ENCODE data around the gene PEAK1.
A peak's percentile ranks its signal among the peaks of the same experiment; 100 is the strongest.

PEAK1 gene

DNA sequence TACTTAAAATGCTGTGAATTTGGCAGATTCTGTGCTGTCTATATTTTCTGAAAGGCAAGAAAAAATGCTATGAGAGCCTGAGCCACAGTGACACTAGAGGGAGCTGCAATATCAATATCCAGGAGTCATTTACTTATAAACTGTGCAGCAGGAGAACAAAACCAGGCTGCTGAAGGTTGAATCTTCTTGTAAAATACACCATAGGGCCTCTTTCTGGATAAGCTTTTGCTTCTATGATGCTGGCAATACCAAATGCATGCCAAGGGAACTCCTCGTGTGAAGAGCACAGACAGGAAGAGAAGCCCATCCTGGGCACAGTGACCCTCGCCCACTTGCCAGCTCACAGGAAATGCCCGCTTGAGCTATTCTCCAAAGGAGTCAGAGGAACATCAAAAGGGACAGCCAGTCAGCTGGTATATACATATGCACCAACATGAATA is 301.0 kb downstream of the PEAK1 start:
- TF ChIP-seq GABPA (IDR thresholded peaks at IDR 0.05; ENCODE audit: low read depth), result no peak
- TF ChIP-seq, protein P1, sequence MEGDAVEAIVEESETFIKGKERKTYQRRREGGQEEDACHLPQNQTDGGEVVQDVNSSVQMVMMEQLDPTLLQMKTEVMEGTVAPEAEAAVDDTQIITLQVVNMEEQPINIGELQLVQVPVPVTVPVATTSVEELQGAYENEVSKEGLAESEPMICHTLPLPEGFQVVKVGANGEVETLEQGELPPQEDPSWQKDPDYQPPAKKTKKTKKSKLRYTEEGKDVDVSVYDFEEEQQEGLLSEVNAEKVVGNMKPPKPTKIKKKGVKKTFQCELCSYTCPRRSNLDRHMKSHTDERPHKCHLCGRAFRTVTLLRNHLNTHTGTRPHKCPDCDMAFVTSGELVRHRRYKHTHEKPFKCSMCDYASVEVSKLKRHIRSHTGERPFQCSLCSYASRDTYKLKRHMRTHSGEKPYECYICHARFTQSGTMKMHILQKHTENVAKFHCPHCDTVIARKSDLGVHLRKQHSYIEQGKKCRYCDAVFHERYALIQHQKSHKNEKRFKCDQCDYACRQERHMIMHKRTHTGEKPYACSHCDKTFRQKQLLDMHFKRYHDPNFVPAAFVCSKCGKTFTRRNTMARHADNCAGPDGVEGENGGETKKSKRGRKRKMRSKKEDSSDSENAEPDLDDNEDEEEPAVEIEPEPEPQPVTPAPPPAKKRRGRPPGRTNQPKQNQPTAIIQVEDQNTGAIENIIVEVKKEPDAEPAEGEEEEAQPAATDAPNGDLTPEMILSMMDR (IDR thresholded peaks at IDR 0.05; ENCODE audit: insufficient read depth, low read length), result peak; percentile 88
- Histone ChIP-seq H3K27ac (replicated peaks) (no peak overlapping the region), H3K27me3 (ENCODE audit: insufficient read depth, poor library complexity, severe bottlenecking) (no peaks in the 10 kb centered on the region), H3K4me3 (replicated peaks; ENCODE audit: insufficient read depth, low read length) (no peak overlapping the region)
- DNase-seq (ENCODE audit: low read depth in 1 of 2, low spot score in 1 of 2), result peak in 1 of 2 experiments; percentile 58

DNA sequence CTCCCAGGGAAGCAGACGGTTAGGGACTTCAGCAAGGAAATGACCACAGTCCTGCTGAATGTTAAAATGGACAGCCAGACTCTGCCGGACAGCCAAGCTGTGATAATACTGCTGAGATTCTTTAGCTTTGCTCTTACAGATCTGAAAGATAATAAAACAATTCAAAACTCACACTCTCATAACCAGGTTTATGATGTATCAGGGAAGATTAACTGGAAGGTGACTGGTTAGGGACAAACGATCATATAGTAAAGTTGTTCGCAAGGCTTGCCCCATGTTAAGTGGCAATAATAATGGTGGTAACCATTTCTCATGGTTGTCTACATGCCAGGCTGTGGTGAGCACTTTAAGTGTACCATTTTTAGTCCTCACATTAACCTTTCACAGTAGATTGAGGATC is 304.7 kb downstream of the PEAK1 start:
- Histone ChIP-seq H3K4me3 (replicated peaks; ENCODE audit: insufficient read depth, low read length) (no peak overlapping the region), H3K27me3 (ENCODE audit: insufficient read depth, poor library complexity, severe bottlenecking) (no peaks in the 10 kb centered on the region), H3K27ac (replicated peaks) (no peak overlapping the region)
- TF ChIP-seq GABPA (IDR thresholded peaks at IDR 0.05; ENCODE audit: low read depth) (no peak), SPI1 (IDR thresholded peaks at IDR 0.05; ENCODE audit: borderline replicate concordance, low read depth) (no peak), POLR2AphosphoS5 (IDR thresholded peaks at IDR 0.05; ENCODE audit: low read depth) (no peak)
- TF ChIP-seq, protein P2, sequence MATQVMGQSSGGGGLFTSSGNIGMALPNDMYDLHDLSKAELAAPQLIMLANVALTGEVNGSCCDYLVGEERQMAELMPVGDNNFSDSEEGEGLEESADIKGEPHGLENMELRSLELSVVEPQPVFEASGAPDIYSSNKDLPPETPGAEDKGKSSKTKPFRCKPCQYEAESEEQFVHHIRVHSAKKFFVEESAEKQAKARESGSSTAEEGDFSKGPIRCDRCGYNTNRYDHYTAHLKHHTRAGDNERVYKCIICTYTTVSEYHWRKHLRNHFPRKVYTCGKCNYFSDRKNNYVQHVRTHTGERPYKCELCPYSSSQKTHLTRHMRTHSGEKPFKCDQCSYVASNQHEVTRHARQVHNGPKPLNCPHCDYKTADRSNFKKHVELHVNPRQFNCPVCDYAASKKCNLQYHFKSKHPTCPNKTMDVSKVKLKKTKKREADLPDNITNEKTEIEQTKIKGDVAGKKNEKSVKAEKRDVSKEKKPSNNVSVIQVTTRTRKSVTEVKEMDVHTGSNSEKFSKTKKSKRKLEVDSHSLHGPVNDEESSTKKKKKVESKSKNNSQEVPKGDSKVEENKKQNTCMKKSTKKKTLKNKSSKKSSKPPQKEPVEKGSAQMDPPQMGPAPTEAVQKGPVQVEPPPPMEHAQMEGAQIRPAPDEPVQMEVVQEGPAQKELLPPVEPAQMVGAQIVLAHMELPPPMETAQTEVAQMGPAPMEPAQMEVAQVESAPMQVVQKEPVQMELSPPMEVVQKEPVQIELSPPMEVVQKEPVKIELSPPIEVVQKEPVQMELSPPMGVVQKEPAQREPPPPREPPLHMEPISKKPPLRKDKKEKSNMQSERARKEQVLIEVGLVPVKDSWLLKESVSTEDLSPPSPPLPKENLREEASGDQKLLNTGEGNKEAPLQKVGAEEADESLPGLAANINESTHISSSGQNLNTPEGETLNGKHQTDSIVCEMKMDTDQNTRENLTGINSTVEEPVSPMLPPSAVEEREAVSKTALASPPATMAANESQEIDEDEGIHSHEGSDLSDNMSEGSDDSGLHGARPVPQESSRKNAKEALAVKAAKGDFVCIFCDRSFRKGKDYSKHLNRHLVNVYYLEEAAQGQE (IDR thresholded peaks at IDR 0.05; ENCODE audit: insufficient replicate concordance, low read depth), result no peak
- TF ChIP-seq, protein P1 (IDR thresholded peaks at IDR 0.05; ENCODE audit: insufficient read depth, low read length), result no peak
- no peak for DNase-seq (ENCODE audit: low read depth in 1 of 2, low spot score in 1 of 2)

GRCh38 chr15:77112838-77113504 is 306.9 kb downstream of the PEAK1 start:
- no peak overlapping the region for H3K4me3 ChIP-seq (replicated peaks; ENCODE audit: insufficient read depth, low read length)
- DNase-seq (ENCODE audit: low read depth in 1 of 2, low spot score in 1 of 2), result no peak
- no peak overlapping the region for H3K27ac ChIP-seq (replicated peaks)
- H3K27me3 ChIP-seq (ENCODE audit: insufficient read depth, poor library complexity, severe bottlenecking), result no peaks in the 10 kb centered on the region
- TF ChIP-seq POLR2AphosphoS5 (IDR thresholded peaks at IDR 0.05; ENCODE audit: low read depth) (no peak), GABPA (IDR thresholded peaks at IDR 0.05; ENCODE audit: low read depth) (no peak), SPI1 (IDR thresholded peaks at IDR 0.05; ENCODE audit: borderline replicate concordance, low read depth) (no peak)
- TF ChIP-seq, protein P1 (IDR thresholded peaks at IDR 0.05; ENCODE audit: insufficient read depth, low read length), result no peak
- TF ChIP-seq, protein P2 (IDR thresholded peaks at IDR 0.05; ENCODE audit: insufficient replicate concordance, low read depth), result no peak

- no peak for TF ChIP-seq POLR2AphosphoS5 (IDR thresholded peaks at IDR 0.05; ENCODE audit: low read depth)
- TF ChIP-seq, protein P2 (IDR thresholded peaks at IDR 0.05; ENCODE audit: insufficient replicate concordance, low read depth), result no peak
- no peak for TF ChIP-seq SPI1 (IDR thresholded peaks at IDR 0.05; ENCODE audit: borderline replicate concordance, low read depth)
- TF ChIP-seq, protein P1 (IDR thresholded peaks at IDR 0.05; ENCODE audit: insufficient read depth, low read length), result no peak
- TF ChIP-seq GABPA (IDR thresholded peaks at IDR 0.05; ENCODE audit: low read depth), result no peak
- no peak overlapping the region for H3K27ac ChIP-seq (replicated peaks)
- no peak overlapping the region for H3K4me3 ChIP-seq (replicated peaks; ENCODE audit: insufficient read depth, low read length)
- no peaks in the 10 kb centered on the region for H3K27me3 ChIP-seq (ENCODE audit: insufficient read depth, poor library complexity, severe bottlenecking)
- DNase-seq (ENCODE audit: low read depth in 1 of 2, low spot score in 1 of 2), result no peak
Measured at GRCh38 chr15:77111789-77112188, 308.1 kb downstream of the PEAK1 start.
